Transverse colon (tissue), 4 donors: ENCODE results near the gene NUDT13. TPM values are rescaled to one million over a fixed set of nuclear protein-coding genes. Genes with fewer than 3 reads are reported as not detected.

ENCODE experiments used
- DNase-seq: peaks from one replicate; pipeline ENCODE4 v3.0.0-alpha.2; 2019
- H3K27ac ChIP-seq, 4 donors: fragments of 200-600 bp; sonication (generic); 2 replicates each; pipeline ENCODE4 v1.5.1; 2016 to 2018; ENCODE audit warnings: inconsistent platforms in 4 of 4
- H3K27me3 ChIP-seq: fragments of 200-600 bp; sonication (generic); 2 replicates; pipeline ENCODE4 v1.5.1; 2017; ENCODE audit warnings: inconsistent platforms
- H3K36me3 ChIP-seq, 4 donors: fragments of 200-600 bp; sonication (generic); 2 replicates each; pipeline ENCODE4 v1.5.1; 2017 to 2019; ENCODE audit warnings: inconsistent platforms in 4 of 4
- H3K4me1 ChIP-seq, 4 donors: fragments of 200-600 bp; sonication (generic); 2 replicates each; pipeline ENCODE4 v1.5.1; 2017 to 2020; ENCODE audit warnings: inconsistent platforms in 4 of 4
- H3K4me3 ChIP-seq, 4 donors: fragments of 200-600 bp; sonication (generic); 1 replicate in 1 of 4; 2 replicates in 3 of 4; pipeline versions ENCODE4 v1.5.1 to v1.6.1; 2017 to 2019; ENCODE audit warnings: inconsistent platforms in 4 of 4
- H3K9me3 ChIP-seq, 2 donors: fragments of 200-600 bp; sonication (generic); 2 replicates each; pipeline ENCODE4 v1.5.1; 2017 to 2019; ENCODE audit warnings: inconsistent platforms in 2 of 2
- EP300 ChIP-seq: sonication (generic); formaldehyde crosslinking; IDR thresholded peaks from one replicate; pipeline ENCODE4 v1.6.1; 2017; ENCODE audit warnings: antibody characterized with exemption, low read depth
- POLR2A ChIP-seq: fragments of 450-650 bp; IDR thresholded peaks from one replicate; pipeline ENCODE4 v1.6.1; 2016; ENCODE audit warnings: antibody characterized with exemption, mild to moderate bottlenecking, moderate library complexity
- POLR2AphosphoS5 ChIP-seq, 3 donors: sonication (generic); formaldehyde crosslinking; IDR thresholded peaks; one replicate each; pipeline ENCODE4 v1.6.1; 2016; ENCODE audit warnings: antibody characterized with exemption in 3 of 3
- WGBS, 2 donors: methylation state at CpG; one replicate each; pipeline ENCODE4 v1.1.5; 2018; ENCODE audit warnings: low coverage in 1 of 2; 5-methylcytosine and 5-hydroxymethylcytosine counted together
- in situ Hi-C, 4 donors: fragments of 200-750 bp; cut with MboI; loops; one replicate each; pipeline versions ENCODE4 v1.15.0 to v1.15.1; 2017; ENCODE audit warnings: low sequenced_read_pairs in 3 of 4, low pct_ligation_motif_present in 1 of 4, low pct_unique_long_range_greater_than_20kb in 1 of 4
- intact Hi-C: fragments of 100-400 bp; cut with DNase I; formaldehyde crosslinking; loops from one replicate; pipeline ENCODE4 v1.15.1; 2023; ENCODE audit warnings: low total_unique reads
- total RNA-seq, 4 donors: library from RNA; depleted of rRNA; stranded (reverse); fragments of >200 nt; gene quantifications; one replicate each; pipeline ENCODE4 v1.1.0, GENCODE V29; 2016
- TF ChIP-seq, protein P1 (sequence below), 5 experiments: fragments of 200-600 bp in 3 of 5; fragments of 450-650 bp in 2 of 5; sonication (generic) in 3 of 5; IDR thresholded peaks; 1 replicate in 2 of 5; 2 replicates in 3 of 5; pipeline ENCODE4 v1.5.1; 2016 to 2017; ENCODE audit warnings: antibody characterized with exemption in 5 of 5, inconsistent platforms in 3 of 5, mild to moderate bottlenecking in 2 of 5, moderate library complexity in 1 of 5

Gene NUDT13
- total RNA-seq, 4 donors from 2014 or later, result 1.00 to 25.1 (median 4.6) TPM

DNA sequence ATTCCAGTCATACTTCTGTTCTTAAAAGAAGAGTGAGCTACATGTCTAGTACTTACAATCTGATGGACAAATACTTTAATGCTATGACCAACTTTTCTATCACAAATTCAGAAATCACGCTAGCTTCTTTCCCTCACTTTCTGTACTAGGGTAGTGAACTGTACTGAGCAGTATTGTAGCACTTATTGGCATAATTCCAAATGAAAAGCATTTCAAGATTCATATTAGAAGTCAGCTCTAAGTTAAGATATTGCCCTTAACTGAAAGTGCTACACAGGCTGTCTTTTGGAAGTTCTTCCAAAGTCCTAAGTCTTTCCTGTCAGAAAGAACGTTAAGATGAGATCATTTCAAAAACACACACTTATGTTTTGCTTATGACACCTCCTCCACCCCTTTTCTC is 27.0 kb upstream of the NUDT13 start:
- TF ChIP-seq, protein P1, sequence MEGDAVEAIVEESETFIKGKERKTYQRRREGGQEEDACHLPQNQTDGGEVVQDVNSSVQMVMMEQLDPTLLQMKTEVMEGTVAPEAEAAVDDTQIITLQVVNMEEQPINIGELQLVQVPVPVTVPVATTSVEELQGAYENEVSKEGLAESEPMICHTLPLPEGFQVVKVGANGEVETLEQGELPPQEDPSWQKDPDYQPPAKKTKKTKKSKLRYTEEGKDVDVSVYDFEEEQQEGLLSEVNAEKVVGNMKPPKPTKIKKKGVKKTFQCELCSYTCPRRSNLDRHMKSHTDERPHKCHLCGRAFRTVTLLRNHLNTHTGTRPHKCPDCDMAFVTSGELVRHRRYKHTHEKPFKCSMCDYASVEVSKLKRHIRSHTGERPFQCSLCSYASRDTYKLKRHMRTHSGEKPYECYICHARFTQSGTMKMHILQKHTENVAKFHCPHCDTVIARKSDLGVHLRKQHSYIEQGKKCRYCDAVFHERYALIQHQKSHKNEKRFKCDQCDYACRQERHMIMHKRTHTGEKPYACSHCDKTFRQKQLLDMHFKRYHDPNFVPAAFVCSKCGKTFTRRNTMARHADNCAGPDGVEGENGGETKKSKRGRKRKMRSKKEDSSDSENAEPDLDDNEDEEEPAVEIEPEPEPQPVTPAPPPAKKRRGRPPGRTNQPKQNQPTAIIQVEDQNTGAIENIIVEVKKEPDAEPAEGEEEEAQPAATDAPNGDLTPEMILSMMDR (IDR thresholded peaks at IDR 0.05), result no peak
- no peak for TF ChIP-seq EP300
- TF ChIP-seq POLR2AphosphoS5 (IDR thresholded peaks at IDR 0.05), result no peak
- no peak for TF ChIP-seq POLR2A
- in situ Hi-C loops, result no loop called here
- 32 to 44% methylated on average over 2 of the region's 2 CpGs for WGBS, 2 donors
- H3K36me3 ChIP-seq, result no peaks in the 10 kb centered on the region
- H3K27me3 ChIP-seq, result no peaks in the 10 kb centered on the region
- no peaks in the 10 kb centered on the region for H3K9me3 ChIP-seq
- H3K4me3 ChIP-seq, result no peak overlapping the region
- H3K27ac ChIP-seq, result no peak overlapping the region
- H3K4me1 ChIP-seq, result peaks cover 4 to 18% (median 7%) of the 10 kb centered on the region in 4 donors
- intact Hi-C loops, result no loop called here
- no peak for DNase-seq

GRCh38 chr10:73084209-73084608 is 26.0 kb upstream of the NUDT13 start:
- intact Hi-C loops, result no loop called here
- peaks cover 4 to 16% (median 7%) of the 10 kb centered on the region in 4 donors for H3K4me1 ChIP-seq
- H3K4me3 ChIP-seq, result no peak overlapping the region
- WGBS, 2 donors, result 89 to 100% methylated on average over 3 to 5 of the region's 5 CpGs
- no peaks in the 10 kb centered on the region for H3K27me3 ChIP-seq
- no peak for TF ChIP-seq POLR2AphosphoS5 (IDR thresholded peaks at IDR 0.05)
- TF ChIP-seq, protein P1 (IDR thresholded peaks at IDR 0.05), result no peak
- TF ChIP-seq EP300, result no peak
- no peak for TF ChIP-seq POLR2A
- H3K36me3 ChIP-seq, result no peaks in the 10 kb centered on the region
- no peak for DNase-seq
- no peaks in the 10 kb centered on the region for H3K9me3 ChIP-seq
- H3K27ac ChIP-seq, result no peak overlapping the region
- in situ Hi-C loops, result no loop called here

DNA sequence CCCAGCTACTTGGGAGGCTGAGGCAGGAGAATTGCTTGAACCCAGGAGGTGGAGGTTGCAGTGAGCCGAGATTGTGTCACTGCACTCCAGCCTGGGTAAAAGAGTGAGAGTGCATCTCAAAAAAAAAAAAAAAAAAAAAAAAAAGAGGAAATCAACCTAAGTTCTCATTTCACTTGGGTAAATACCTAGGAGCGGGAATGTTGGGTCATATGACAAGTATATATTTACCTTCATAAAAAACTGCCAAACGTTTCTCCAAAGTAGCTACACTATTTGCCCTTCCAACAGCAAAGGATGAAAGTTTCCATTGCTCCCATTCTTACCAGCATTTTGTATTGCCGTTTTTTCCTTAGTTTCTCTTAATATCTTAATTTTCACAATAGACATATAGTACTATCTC is 23.4 kb upstream of the NUDT13 start:
- Histone ChIP-seq H3K4me3 (no peak overlapping the region), H3K27ac (no peak overlapping the region), H3K27me3 (no peaks in the 10 kb centered on the region), H3K9me3 (no peaks in the 10 kb centered on the region), H3K4me1 (peaks cover 0 to 11% (median 7%) of the 10 kb centered on the region in 4 donors), H3K36me3 (no peaks in the 10 kb centered on the region)
- intact Hi-C loops, result no loop called here
- 59 to 63% methylated on average over 4 of the region's 4 CpGs for WGBS, 2 donors
- in situ Hi-C loops, result no loop called here
- DNase-seq, result no peak
- TF ChIP-seq POLR2AphosphoS5 (IDR thresholded peaks at IDR 0.05), result no peak
- TF ChIP-seq, protein P1 (IDR thresholded peaks at IDR 0.05), result no peak
- TF ChIP-seq POLR2A, result no peak
- no peak for TF ChIP-seq EP300

DNA sequence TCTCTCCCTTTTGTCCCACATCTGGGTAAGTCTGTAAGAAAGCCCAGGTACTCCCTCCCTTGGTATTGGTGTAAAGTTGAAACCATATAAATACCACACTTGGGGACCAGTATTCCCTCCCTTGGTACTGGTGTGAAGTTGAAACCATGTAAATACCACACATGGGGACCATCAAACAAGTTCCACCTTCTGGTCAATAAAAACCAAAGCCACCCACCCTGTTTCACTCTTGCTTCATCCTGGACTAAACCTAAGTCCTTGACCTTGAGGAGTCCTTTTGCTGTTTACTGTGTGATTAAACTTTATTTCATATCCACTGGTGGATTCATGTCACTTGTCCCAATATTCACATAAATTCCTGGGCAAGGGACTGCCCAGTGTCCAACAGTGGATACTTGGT is 22.0 kb upstream of the NUDT13 start:
- Histone ChIP-seq H3K27me3 (no peaks in the 10 kb centered on the region), H3K9me3 (no peaks in the 10 kb centered on the region), H3K4me1 (peaks cover 0 to 5% (median 3%) of the 10 kb centered on the region in 4 donors), H3K27ac (no peak overlapping the region), H3K36me3 (no peaks in the 10 kb centered on the region), H3K4me3 (no peak overlapping the region)
- intact Hi-C loops (no loop called here), in situ Hi-C loops (no loop called here)
- TF ChIP-seq, protein P1 (IDR thresholded peaks at IDR 0.05), result no peak
- TF ChIP-seq POLR2A (no peak), POLR2AphosphoS5 (IDR thresholded peaks at IDR 0.05) (no peak), EP300 (no peak)
- DNase-seq, result no peak
